Body of pancreas (tissue), 4 donors: ENCODE data around the gene FOS.

Experiments
- CTCF ChIP-seq, 7 experiments: fragments of 450-650 bp in 4 of 7; fragments of 200-600 bp in 3 of 7; sonication (generic) in 3 of 7; IDR thresholded peaks; one replicate each; pipeline ENCODE4 v1.5.1; 2016 to 2019; ENCODE audit warnings: antibody characterized with exemption in 7 of 7
- POLR2A ChIP-seq, 3 donors: fragments of 450-650 bp; IDR thresholded peaks; one replicate each; pipeline ENCODE4 v1.6.1; 2016; ENCODE audit warnings: antibody characterized with exemption in 3 of 3, mild to moderate bottlenecking in 2 of 3

- TF ChIP-seq POLR2A (IDR thresholded peaks at IDR 0.05), result no peak
- TF ChIP-seq CTCF (IDR thresholded peaks at IDR 0.05), result no peak
These were observed 30.7 kb upstream of the FOS start for GRCh38 chr14:75247939-75248338.
